ENCODE results near the gene PABPN1. TPM values are rescaled to one million over a fixed set of nuclear protein-coding genes. Genes with fewer than 3 reads are reported as not detected.

Gene PABPN1
- polyA plus RNA-seq, 4 donors = 119 to 170 (median 147) TPM

GRCh38 chr14:23335623-23336022, 14.4 kb downstream of the PABPN1 start:
- Histone ChIP-seq H3K27me3 (ENCODE audit: control insufficient read depth in 3 of 3, insufficient read depth in 3 of 3, low read length in 3 of 3) (peaks cover 0 to 6% (median 0%) of the 10 kb centered on the region in 3 donors), H3K36me3 (ENCODE audit: control insufficient read depth in 3 of 3, insufficient read depth in 2 of 3, low read depth in 1 of 3, low read length in 3 of 3) (no peaks in the 10 kb centered on the region), H3K27ac (ENCODE audit: low read depth in 1 of 3, low read length in 2 of 3) (no peak overlapping the region), H3K4me3 (ENCODE audit: low read depth in 1 of 3, low read length in 3 of 3) (no peak overlapping the region), H3K9me3 (ENCODE audit: control insufficient read depth in 2 of 2, insufficient read depth in 1 of 2, low read depth in 1 of 2, low read length in 1 of 2) (peaks cover 0 to 6% of the 10 kb centered on the region in 2 donors), H3K4me1 (ENCODE audit: control insufficient read depth in 3 of 3, insufficient read depth in 2 of 3, low read depth in 1 of 3, low read length in 2 of 3) (no peaks in the 10 kb centered on the region)
- FAIRE-seq (no peak), DNase-seq (no peak)
- 82 to 84% (median 83%) methylated on average over 5 of the region's 5 CpGs for WGBS, 3 donors

GRCh38 chr14:23339506-23340268, 18.4 kb downstream of the PABPN1 start:
- Histone ChIP-seq H3K4me3 (ENCODE audit: low read depth in 1 of 3, low read length in 3 of 3) (no peak overlapping the region), H3K36me3 (ENCODE audit: control insufficient read depth in 3 of 3, insufficient read depth in 2 of 3, low read depth in 1 of 3, low read length in 3 of 3) (no peaks in the 10 kb centered on the region), H3K4me1 (ENCODE audit: control insufficient read depth in 3 of 3, insufficient read depth in 2 of 3, low read depth in 1 of 3, low read length in 2 of 3) (no peaks in the 10 kb centered on the region), H3K9me3 (ENCODE audit: control insufficient read depth in 2 of 2, insufficient read depth in 1 of 2, low read depth in 1 of 2, low read length in 1 of 2) (peaks cover 0 to 6% of the 10 kb centered on the region in 2 donors), H3K27ac (ENCODE audit: low read depth in 1 of 3, low read length in 2 of 3) (no peak overlapping the region), H3K27me3 (ENCODE audit: control insufficient read depth in 3 of 3, insufficient read depth in 3 of 3, low read length in 3 of 3) (peaks cover 0 to 7% (median 0%) of the 10 kb centered on the region in 3 donors)
- FAIRE-seq = no peak
- DNase-seq = no peak
- WGBS, 3 donors = 84 to 92% (median 87%) methylated on average over 1 of the region's 1 CpG

- Histone ChIP-seq H3K27me3 (ENCODE audit: control insufficient read depth in 3 of 3, insufficient read depth in 3 of 3, low read length in 3 of 3) (peaks cover 0 to 3% (median 0%) of the 10 kb centered on the region in 3 donors), H3K4me1 (ENCODE audit: control insufficient read depth in 3 of 3, insufficient read depth in 2 of 3, low read depth in 1 of 3, low read length in 2 of 3) (no peaks in the 10 kb centered on the region), H3K4me3 (ENCODE audit: low read depth in 1 of 3, low read length in 3 of 3) (no peak overlapping the region), H3K27ac (ENCODE audit: low read depth in 1 of 3, low read length in 2 of 3) (no peak overlapping the region), H3K9me3 (ENCODE audit: control insufficient read depth in 2 of 2, insufficient read depth in 1 of 2, low read depth in 1 of 2, low read length in 1 of 2) (peaks cover 0 to 3% of the 10 kb centered on the region in 2 donors), H3K36me3 (ENCODE audit: control insufficient read depth in 3 of 3, insufficient read depth in 2 of 3, low read depth in 1 of 3, low read length in 3 of 3) (peaks cover 0 to 21% (median 0%) of the 10 kb centered on the region in 3 donors)
- DNase-seq (no peak), FAIRE-seq (no peak)
- WGBS, 3 donors = 53 to 57% (median 53%) methylated on average over 3 of the region's 3 CpGs
Measured at GRCh38 chr14:23344481-23344880, 23.2 kb downstream of the PABPN1 start.

GRCh38 chr14:23345987-23346692, 24.9 kb downstream of the PABPN1 start:
- FAIRE-seq (no peak), DNase-seq (no peak)
- Histone ChIP-seq H3K9me3 (ENCODE audit: control insufficient read depth in 2 of 2, insufficient read depth in 1 of 2, low read depth in 1 of 2, low read length in 1 of 2) (no peaks in the 10 kb centered on the region), H3K4me3 (ENCODE audit: low read depth in 1 of 3, low read length in 3 of 3) (no peak overlapping the region), H3K36me3 (ENCODE audit: control insufficient read depth in 3 of 3, insufficient read depth in 2 of 3, low read depth in 1 of 3, low read length in 3 of 3) (peaks cover 0 to 21% (median 0%) of the 10 kb centered on the region in 3 donors), H3K27me3 (ENCODE audit: control insufficient read depth in 3 of 3, insufficient read depth in 3 of 3, low read length in 3 of 3) (peaks cover 0 to 8% (median 0%) of the 10 kb centered on the region in 3 donors), H3K4me1 (ENCODE audit: control insufficient read depth in 3 of 3, insufficient read depth in 2 of 3, low read depth in 1 of 3, low read length in 2 of 3) (no peaks in the 10 kb centered on the region), H3K27ac (ENCODE audit: low read depth in 1 of 3, low read length in 2 of 3) (no peak overlapping the region)
- 77 to 82% (median 81%) methylated on average over 13 of the region's 13 CpGs for WGBS, 3 donors

- H3K9me3 ChIP-seq (ENCODE audit: control insufficient read depth in 2 of 2, insufficient read depth in 1 of 2, low read depth in 1 of 2, low read length in 1 of 2) = no peaks in the 10 kb centered on the region
- no peak for FAIRE-seq
- peaks cover 0 to 21% (median 0%) of the 10 kb centered on the region in 3 donors for H3K36me3 ChIP-seq (ENCODE audit: control insufficient read depth in 3 of 3, insufficient read depth in 2 of 3, low read depth in 1 of 3, low read length in 3 of 3)
- 81 to 88% (median 87%) methylated on average over 14 to 27 of the region's 27 CpGs for WGBS, 3 donors
- no peak for DNase-seq
- peaks cover 0 to 3% (median 0%) of the 10 kb centered on the region in 3 donors for H3K4me1 ChIP-seq (ENCODE audit: control insufficient read depth in 3 of 3, insufficient read depth in 2 of 3, low read depth in 1 of 3, low read length in 2 of 3)
- H3K27me3 ChIP-seq (ENCODE audit: control insufficient read depth in 3 of 3, insufficient read depth in 3 of 3, low read length in 3 of 3) = peaks cover 0 to 14% (median under 1%) of the 10 kb centered on the region in 3 donors
- no peak overlapping the region for H3K27ac ChIP-seq (ENCODE audit: low read depth in 1 of 3, low read length in 2 of 3)
- H3K4me3 ChIP-seq (ENCODE audit: low read depth in 1 of 3, low read length in 3 of 3) = no peak overlapping the region
Measured at GRCh38 chr14:23346693-23347405, 25.6 kb downstream of the PABPN1 start.

GRCh38 chr14:23347406-23348296, 26.4 kb downstream of the PABPN1 start:
- Histone ChIP-seq H3K27ac (ENCODE audit: low read depth in 1 of 3, low read length in 2 of 3) (no peak overlapping the region), H3K4me1 (ENCODE audit: control insufficient read depth in 3 of 3, insufficient read depth in 2 of 3, low read depth in 1 of 3, low read length in 2 of 3) (peaks cover 0 to 3% (median 0%) of the 10 kb centered on the region in 3 donors), H3K9me3 (ENCODE audit: control insufficient read depth in 2 of 2, insufficient read depth in 1 of 2, low read depth in 1 of 2, low read length in 1 of 2) (no peaks in the 10 kb centered on the region), H3K4me3 (ENCODE audit: low read depth in 1 of 3, low read length in 3 of 3) (no peak overlapping the region), H3K36me3 (ENCODE audit: control insufficient read depth in 3 of 3, insufficient read depth in 2 of 3, low read depth in 1 of 3, low read length in 3 of 3) (peaks cover 0 to 21% (median 0%) of the 10 kb centered on the region in 3 donors), H3K27me3 (ENCODE audit: control insufficient read depth in 3 of 3, insufficient read depth in 3 of 3, low read length in 3 of 3) (peaks cover 0 to 14% (median 4%) of the 10 kb centered on the region in 3 donors)
- FAIRE-seq (no peak), DNase-seq (no peak)
- 92 to 95% (median 94%) methylated on average over 19 of the region's 19 CpGs for WGBS, 3 donors

GRCh38 chr14:23348297-23348655, 27.0 kb downstream of the PABPN1 start:
- no peaks in the 10 kb centered on the region for H3K9me3 ChIP-seq (ENCODE audit: control insufficient read depth in 2 of 2, insufficient read depth in 1 of 2, low read depth in 1 of 2, low read length in 1 of 2)
- 90 to 96% (median 94%) methylated on average over 6 of the region's 6 CpGs for WGBS, 3 donors
- peaks cover 0 to 21% (median 0%) of the 10 kb centered on the region in 3 donors for H3K36me3 ChIP-seq (ENCODE audit: control insufficient read depth in 3 of 3, insufficient read depth in 2 of 3, low read depth in 1 of 3, low read length in 3 of 3)
- no peak overlapping the region for H3K4me3 ChIP-seq (ENCODE audit: low read depth in 1 of 3, low read length in 3 of 3)
- peaks cover 0 to 15% (median 4%) of the 10 kb centered on the region in 3 donors for H3K27me3 ChIP-seq (ENCODE audit: control insufficient read depth in 3 of 3, insufficient read depth in 3 of 3, low read length in 3 of 3)
- H3K27ac ChIP-seq (ENCODE audit: low read depth in 1 of 3, low read length in 2 of 3) = no peak overlapping the region
- peaks cover 0 to 8% (median 0%) of the 10 kb centered on the region in 3 donors for H3K4me1 ChIP-seq (ENCODE audit: control insufficient read depth in 3 of 3, insufficient read depth in 2 of 3, low read depth in 1 of 3, low read length in 2 of 3)
- FAIRE-seq = no peak
- no peak for DNase-seq

All from small intestine (tissue), 7 donors.